H1 (cell line): ENCODE measurements around the gene INHBB. TPM values are rescaled to one million over a fixed set of nuclear protein-coding genes. Genes with fewer than 3 reads are reported as not detected.

Source experiments
- CTCF ChIA-PET: fragments of 300-600 bp; sonication (Branson Sonifier 250); formaldehyde crosslinking; loops from one replicate; lab custom pipeline; 2021; ENCODE audit not compliant: partially characterized antibody; lab: Charles Lee
- POLR2A ChIA-PET: fragments of 300-600 bp; sonication (Branson Sonifier 250); formaldehyde crosslinking; loops from one replicate; lab custom pipeline; 2021; ENCODE audit warnings: inconsistent platforms; ENCODE audit not compliant: partially characterized antibody; lab: Charles Lee
- DNase-seq, 2 experiments: peaks; one replicate each; pipeline versions ENCODE4 v3.0.0 to v3.0.0-alpha.2; 2010 to 2022; ENCODE audit warnings: low spot score in 2 of 2, low read depth in 1 of 2, mixed read lengths in 1 of 2
- FAIRE-seq: peaks from 2 replicates; lab custom pipeline; 2011; peaks lifted over from hg19 to GRCh38; lab: Jason Lieb, UNC
- H2AFZ ChIP-seq: 2 replicates; pipeline ENCODE4 v1.8.1; 2012; ENCODE audit warnings: low read length, inconsistent platforms
- H2AK5ac ChIP-seq: 2 replicates; pipeline ENCODE4 v1.6.1; 2013; ENCODE audit warnings: low read depth, low read length
- H2BK120ac ChIP-seq: replicated peaks from 2 replicates; pipeline ENCODE3; 2013; ENCODE audit warnings: low read depth, low read length, inconsistent platforms
- H2BK12ac ChIP-seq: 2 replicates; pipeline ENCODE4 v1.6.1; 2013; ENCODE audit warnings: low read depth, low read length
- H2BK15ac ChIP-seq: 2 replicates; pipeline ENCODE4 v1.6.1; 2013; ENCODE audit warnings: low read length
- H2BK20ac ChIP-seq: 2 replicates; pipeline ENCODE4 v1.6.1; 2013; ENCODE audit warnings: low read length
- H2BK5ac ChIP-seq: 2 replicates; pipeline ENCODE4 v1.6.1; 2013; ENCODE audit warnings: low read depth, low read length
- H3K14ac ChIP-seq: 2 replicates; pipeline ENCODE4 v1.6.1; 2013; ENCODE audit warnings: inconsistent platforms; ENCODE audit not compliant: insufficient read length
- H3K18ac ChIP-seq: 2 replicates; pipeline ENCODE4 v1.6.1; 2013; ENCODE audit warnings: low read length; ENCODE audit errors: extremely low read depth
- H3K23ac ChIP-seq: 2 replicates; pipeline ENCODE4 v1.6.1; 2013; ENCODE audit warnings: inconsistent platforms; ENCODE audit not compliant: insufficient read length
- H3K23me2 ChIP-seq: 2 replicates; pipeline ENCODE4 v1.6.1; 2013; ENCODE audit warnings: low read depth, low read length
- H3K27ac ChIP-seq: 2 replicates; pipeline ENCODE4 v1.6.1; 2011; ENCODE audit warnings: low read depth, low read length, inconsistent platforms
- H3K27me3 ChIP-seq, 4 experiments: replicated peaks in 1 of 4; 1 replicate in 1 of 4; 2 replicates in 3 of 4; pipeline versions ENCODE4 v1.6.1 to v1.8.1; 2011 to 2013; ENCODE audit warnings: low read length in 3 of 4, mild to moderate bottlenecking in 3 of 4, inconsistent platforms in 2 of 4, mixed read lengths in 2 of 4, moderate library complexity in 1 of 4; ENCODE audit not compliant: control insufficient read depth in 3 of 4, insufficient read depth in 3 of 4; ENCODE audit errors: extremely low read depth in 1 of 4
- H3K36me3 ChIP-seq, 4 experiments: 2 replicates each; pipeline versions ENCODE4 v1.6.1 to v1.8.1; 2011 to 2013; ENCODE audit warnings: mild to moderate bottlenecking in 4 of 4, low read length in 3 of 4, moderate library complexity in 2 of 4, control low read depth in 1 of 4, inconsistent platforms in 1 of 4; ENCODE audit not compliant: insufficient read depth in 4 of 4, control insufficient read depth in 2 of 4
- H3K4ac ChIP-seq: replicated peaks from 2 replicates; pipeline ENCODE3; 2013; ENCODE audit warnings: low read length, low read depth, mixed read lengths, inconsistent platforms; ENCODE audit not compliant: insufficient read length
- H3K4me1 ChIP-seq, 4 experiments: replicated peaks in 1 of 4; 1 replicate in 1 of 4; 2 replicates in 3 of 4; pipeline versions ENCODE4 v1.6.1 to v1.8.1; 2011 to 2013; ENCODE audit warnings: low read length in 3 of 4, inconsistent platforms in 2 of 4, mixed read lengths in 1 of 4; ENCODE audit not compliant: insufficient read depth in 4 of 4, control insufficient read depth in 3 of 4
- H3K4me2 ChIP-seq, 2 experiments: 2 replicates each; pipeline versions ENCODE4 v1.6.1 to v1.8.1; 2011 to 2013; ENCODE audit warnings: low read depth in 2 of 2, low read length in 2 of 2, control low read depth in 1 of 2, inconsistent platforms in 1 of 2, mild to moderate bottlenecking in 1 of 2; ENCODE audit not compliant: insufficient read depth in 1 of 2
- H3K4me3 ChIP-seq, 4 experiments: fragments of 200-600, 300-600 bp in 1 of 4; sonication (generic), shearing (Covaris generic), sonication (Bioruptor Twin) in 1 of 4; 2 replicates each; pipeline versions ENCODE4 v1.5.1 to v1.8.1; 2011 to 2016; ENCODE audit warnings: low read length in 4 of 4, low read depth in 3 of 4, control low read depth in 2 of 4, inconsistent platforms in 2 of 4, mild to moderate bottlenecking in 2 of 4, mixed read lengths in 1 of 4, moderate library complexity in 1 of 4; ENCODE audit not compliant: insufficient read depth in 2 of 4; ENCODE audit errors: extremely low read depth in 1 of 4
- H3K56ac ChIP-seq: replicated peaks from 2 replicates; pipeline ENCODE3; 2013; ENCODE audit warnings: low read depth, mild to moderate bottlenecking, mixed read lengths, low read length, inconsistent platforms; ENCODE audit not compliant: insufficient read length
- H3K79me1 ChIP-seq: 2 replicates; pipeline ENCODE4 v1.6.1; 2013; ENCODE audit warnings: low read depth, low read length, control low read depth
- H3K79me2 ChIP-seq, 2 experiments: 2 replicates each; pipeline versions ENCODE4 v1.6.1 to v1.8.1; 2012 to 2013; ENCODE audit warnings: low read length in 2 of 2, mild to moderate bottlenecking in 2 of 2, inconsistent platforms in 1 of 2; ENCODE audit not compliant: insufficient read depth in 2 of 2, control insufficient read depth in 1 of 2
- H3K9ac ChIP-seq, 4 experiments: replicated peaks in 1 of 4; 1 replicate in 1 of 4; 2 replicates in 3 of 4; pipeline versions ENCODE4 v1.6.1 to v1.8.1; 2011 to 2013; ENCODE audit warnings: low read depth in 3 of 4, low read length in 3 of 4, control low read depth in 2 of 4, mild to moderate bottlenecking in 2 of 4, moderate library complexity in 2 of 4, inconsistent platforms in 1 of 4; ENCODE audit errors: extremely low read depth in 1 of 4
- H3K9me3 ChIP-seq, 2 experiments: 2 replicates each; pipeline versions ENCODE4 v1.6.1 to v1.8.1; 2012 to 2013; ENCODE audit warnings: mild to moderate bottlenecking in 2 of 2, moderate library complexity in 2 of 2, control low read depth in 1 of 2, inconsistent platforms in 1 of 2, low read depth in 1 of 2, low read length in 1 of 2, mixed read lengths in 1 of 2; ENCODE audit not compliant: insufficient read depth in 2 of 2
- H4K20me1 ChIP-seq, 2 experiments: replicated peaks in 1 of 2; 2 replicates each; pipeline versions ENCODE3 to v1.8.1; 2011 to 2013; ENCODE audit warnings: inconsistent platforms in 2 of 2, low read length in 2 of 2, mild to moderate bottlenecking in 1 of 2; ENCODE audit not compliant: insufficient read depth in 2 of 2, control insufficient read depth in 1 of 2
- H4K5ac ChIP-seq: 2 replicates; pipeline ENCODE4 v1.6.1; 2013; ENCODE audit warnings: low read length, low read depth, mixed read lengths, inconsistent platforms; ENCODE audit not compliant: insufficient read length
- H4K8ac ChIP-seq: 2 replicates; pipeline ENCODE4 v1.8.0; 2013; ENCODE audit warnings: mild to moderate bottlenecking, moderate library complexity, low read length, inconsistent platforms; ENCODE audit not compliant: insufficient read depth; ENCODE audit errors: extremely low read depth
- H4K91ac ChIP-seq: replicated peaks from 2 replicates; pipeline ENCODE3; 2013; ENCODE audit warnings: low read length, mixed read lengths, inconsistent platforms; ENCODE audit not compliant: insufficient read length
- CBX8 ChIP-seq: fragments of 300-800, 300-1000 bp; sonication (generic); IDR thresholded peaks from 2 replicates; pipeline ENCODE4 v1.7.1; 2016; ENCODE audit warnings: low read depth, low read length, borderline replicate concordance
- CTBP2 ChIP-seq: IDR thresholded peaks from 2 replicates; pipeline ENCODE4 v1.7.0; 2011; ENCODE audit warnings: borderline replicate concordance, mild to moderate bottlenecking, moderate library complexity, mixed read lengths, low read length; ENCODE audit not compliant: insufficient read depth, insufficient read length
- EP300 ChIP-seq, 2 experiments: IDR thresholded peaks; 1 replicate in 1 of 2; 2 replicates in 1 of 2; pipeline ENCODE4 v1.6.1; 2011 to 2012; ENCODE audit warnings: low read depth in 2 of 2, low read length in 2 of 2, mild to moderate bottlenecking in 2 of 2, borderline replicate concordance in 1 of 2, inconsistent platforms in 1 of 2, moderate library complexity in 1 of 2
- KDM1A ChIP-seq: fragments of 200-600, 300-600 bp; sonication (generic); IDR thresholded peaks from 2 replicates; pipeline ENCODE4 v1.7.1; 2016; ENCODE audit warnings: mild to moderate bottlenecking, low read length, borderline replicate concordance
- RAD21 ChIP-seq, 2 experiments: IDR thresholded peaks in 1 of 2; conservative IDR thresholded peaks in 1 of 2; 2 replicates each; pipeline ENCODE4 v1.6.1; 2011; ENCODE audit warnings: low read depth in 2 of 2, low read length in 2 of 2, improper control_type of control experiment in 1 of 2, inconsistent platforms in 1 of 2, mild to moderate bottlenecking in 1 of 2, moderate library complexity in 1 of 2
- WGBS, 2 experiments: shearing (Covaris generic) in 1 of 2; methylation state at CpG; one replicate each; pipeline versions ENCODE4 v1.1.6 to v1.1.7; 2013 to 2015; ENCODE audit warnings: low lambda C conversion rate in 2 of 2, mixed read lengths in 2 of 2, inconsistent platforms in 1 of 2, low coverage in 1 of 2, missing lambda C conversion rate in 1 of 2; ENCODE audit not compliant: insufficient replicate concordance in 2 of 2, insufficient coverage in 1 of 2, insufficient read length in 1 of 2; ENCODE audit errors: extremely low coverage in 1 of 2, missing lambda C conversion rate in 1 of 2; 5-methylcytosine and 5-hydroxymethylcytosine counted together
- polyA plus RNA-seq, 7 experiments: library from polyadenylated mRNA; depleted of rRNA in 3 of 7; stranded (reverse) in 5 of 7; unstranded in 2 of 7; fragments of >200 nt in 5 of 7; fragments of 200-250 nt in 2 of 7; gene quantifications; 1 replicate in 5 of 7; 2 replicates in 1 of 7; 4 replicates in 1 of 7; pipeline versions ENCODE4 v1.2.1 to v1.2.3, GENCODE V29; 2011 to 2013; ENCODE audit warnings: missing spikeins in 2 of 7, mixed read lengths in 2 of 7
- total RNA-seq: library from RNA; stranded (reverse); fragmentation: NEBNext Ultra II Directional; extraction: Animal tissue kit (Norgen Biotek cat#: 25700); gene quantifications from 2 replicates; pipeline ENCODE4 v1.2.1, GENCODE V29; 2021

Gene INHBB
- total and polyA plus RNA-seq, 2 of the 8 experiments (the other 6 are each of a cell fraction or from before 2014, with no cell fraction given): 0.30 to 0.32 TPM

DNA sequence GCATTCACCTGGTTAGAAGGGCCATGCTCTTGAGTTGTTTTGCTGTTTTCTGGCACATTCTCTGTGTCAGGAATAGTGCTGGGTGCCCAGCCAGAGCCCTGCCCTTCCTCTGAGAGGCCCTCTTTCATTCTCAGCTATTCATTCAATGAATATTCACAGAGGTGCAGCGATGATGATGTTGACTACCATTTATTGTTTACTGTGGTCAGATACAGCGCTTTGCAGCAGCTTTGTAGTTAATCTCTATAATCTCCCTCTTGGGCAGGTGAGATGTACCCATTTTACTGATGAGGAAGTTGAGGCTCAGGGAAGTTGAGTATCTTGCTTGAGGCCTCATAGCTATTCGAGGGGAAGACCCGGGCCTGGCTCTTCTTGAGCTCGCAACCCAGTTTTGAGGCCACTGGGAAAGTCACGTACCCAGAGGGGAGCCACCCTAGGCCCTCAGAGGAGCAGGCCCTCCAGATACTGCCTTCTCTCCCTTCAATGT lies 9.9 kb downstream of the INHBB start:
- no peak overlapping the region for H3K56ac ChIP-seq
- no peaks in the 10 kb centered on the region for H3K79me1 ChIP-seq
- no peak overlapping the region for H2BK15ac ChIP-seq
- no peak overlapping the region for H2BK20ac ChIP-seq
- no peaks in the 10 kb centered on the region for H3K36me3 ChIP-seq
- WGBS, 2 experiments: 84% methylated on average over 6 of the region's 6 CpGs; no CpG with 5 or more reads in 1 of the 2 experiments
- H3K27ac ChIP-seq: no peak overlapping the region
- H3K23ac ChIP-seq: no peak overlapping the region
- H3K23me2 ChIP-seq: no peaks in the 10 kb centered on the region
- H2AK5ac ChIP-seq: no peak overlapping the region
- H3K9me3 ChIP-seq: no peaks in the 10 kb centered on the region
- no peak overlapping the region for H4K91ac ChIP-seq
- no peak overlapping the region for H2BK5ac ChIP-seq
- H2BK120ac ChIP-seq: no peak overlapping the region
- H3K4me1 ChIP-seq: peaks cover 0 to 2% (median 0%) of the 10 kb centered on the region in 4 experiments; a peak in 2 of 7 replicates
- no peak overlapping the region for H3K18ac ChIP-seq
- no peak overlapping the region for H3K4me3 ChIP-seq
- H3K4ac ChIP-seq: no peak overlapping the region
- DNase-seq: no peak
- ChIA-PET CTCF (interaction anchor here (1.0 to 5.5 kb wide), 5 partner anchors 10 to 81 kb away, joined by 4 to 26 read pairs (median 7); no protein-coding TSS in a partner anchor), POLR2A (interaction anchor here (0.6 to 1.2 kb wide), 2 partner anchors 11 to 71 kb away, joined by 3 to 4 read pairs; no protein-coding TSS in a partner anchor)
- H3K4me2 ChIP-seq: no peak overlapping the region
- H3K27me3 ChIP-seq: peaks cover 2 to 23% (median 14%) of the 10 kb centered on the region in 4 experiments
- H2AFZ ChIP-seq: no peak overlapping the region
- TF ChIP-seq KDM1A: peak; percentile 84
- no peak for TF ChIP-seq RAD21 (IDR thresholded peaks at IDR 0.05 in 1 of 2, conservative IDR thresholded peaks at IDR 0.05 in 1 of 2; ENCODE audit: low read depth in 2 of 2, low read length in 2 of 2)
- no peak for TF ChIP-seq CTBP2
- TF ChIP-seq EP300 (IDR thresholded peaks at IDR 0.05; ENCODE audit: borderline replicate concordance in 1 of 2, low read depth in 2 of 2, low read length in 2 of 2): no peak
- no peak for TF ChIP-seq CBX8
- no peak overlapping the region for H4K5ac ChIP-seq
- H2BK12ac ChIP-seq: no peak overlapping the region
- no peak overlapping the region for H4K8ac ChIP-seq
- peaks cover 0 to 2% of the 10 kb centered on the region in 2 experiments for H4K20me1 ChIP-seq
- no peak for FAIRE-seq
- H3K9ac ChIP-seq: no peak overlapping the region
- H3K79me2 ChIP-seq: no peaks in the 10 kb centered on the region
- no peak overlapping the region for H3K14ac ChIP-seq
